MCF 10A (cell line): Measurements from ENCODE around the gene ITGB8. TPM values are rescaled to one million over a fixed set of nuclear protein-coding genes. Genes with fewer than 3 reads are reported as not detected.

ENCODE experiments used
- BruUV-seq: library from RNA; stranded (reverse); fragments of 400-500 nt; replicated peaks from 2 replicates; lab custom pipeline; 2021; lab: Mats Ljungman, UMichigan
- CTCF ChIA-PET: fragments of 300-600 bp; sonication (Branson Sonifier 250); formaldehyde crosslinking; extraction: SDS; loops from one replicate; lab custom pipeline; 2021; ENCODE audit warnings: antibody characterized with exemption, inconsistent platforms; lab: Yijun Ruan, JAX
- POLR2A ChIA-PET: fragments of 300-600, 350-650 bp; sonication (Branson Sonifier 250); formaldehyde crosslinking; extraction: SDS; loops from one replicate; lab custom pipeline; 2020; ENCODE audit warnings: antibody characterized with exemption, inconsistent platforms; lab: Yijun Ruan, JAX
- DNase-seq: peaks from one replicate; pipeline ENCODE4 v3.0.0-alpha.2; 2018; ENCODE audit not compliant: unreplicated experiment
- H3K27ac Mint-ChIP-seq: one replicate; pipeline ENCODE4 v1.8.0; 2022; ENCODE audit warnings: mild to moderate bottlenecking, low read depth, mixed read lengths; ENCODE audit not compliant: unreplicated experiment
- H3K27me3 Mint-ChIP-seq: one replicate; pipeline ENCODE4 v1.8.0; 2022; ENCODE audit warnings: mixed read lengths; ENCODE audit not compliant: insufficient read depth, unreplicated experiment
- H3K36me3 Mint-ChIP-seq: one replicate; pipeline ENCODE4 v1.8.0; 2022; ENCODE audit warnings: mild to moderate bottlenecking, moderate library complexity, mixed read lengths; ENCODE audit not compliant: insufficient read depth, unreplicated experiment
- H3K4me1 Mint-ChIP-seq: one replicate; pipeline ENCODE4 v1.8.0; 2022; ENCODE audit warnings: mixed read lengths; ENCODE audit not compliant: insufficient read depth, unreplicated experiment
- H3K4me3 Mint-ChIP-seq: one replicate; pipeline ENCODE4 v1.8.0; 2022; ENCODE audit warnings: mild to moderate bottlenecking, moderate library complexity, mixed read lengths; ENCODE audit not compliant: unreplicated experiment
- H3K9me3 Mint-ChIP-seq: one replicate; pipeline ENCODE4 v1.8.0; 2022; ENCODE audit warnings: mixed read lengths; ENCODE audit not compliant: unreplicated experiment
- intact Hi-C: fragments of 100-400 bp; cut with micrococcal nuclease; formaldehyde crosslinking; loops from 2 replicates; pipeline ENCODE4 v1.14.1; 2022
- total RNA-seq: library from RNA; stranded (reverse); gene quantifications from 2 replicates; pipeline ENCODE4 v1.2.3, GENCODE V29; 2022
- TF ChIP-seq, protein P1 (sequence below): fragments of 200-600 bp; IDR thresholded peaks from one replicate; pipeline ENCODE4 v1.8.0; 2022; ENCODE audit warnings: antibody characterized with exemption, mild to moderate bottlenecking; ENCODE audit not compliant: unreplicated experiment

Gene ITGB8
- total RNA-seq, 1 experiment from 2014 or later = 38.1 TPM

DNA sequence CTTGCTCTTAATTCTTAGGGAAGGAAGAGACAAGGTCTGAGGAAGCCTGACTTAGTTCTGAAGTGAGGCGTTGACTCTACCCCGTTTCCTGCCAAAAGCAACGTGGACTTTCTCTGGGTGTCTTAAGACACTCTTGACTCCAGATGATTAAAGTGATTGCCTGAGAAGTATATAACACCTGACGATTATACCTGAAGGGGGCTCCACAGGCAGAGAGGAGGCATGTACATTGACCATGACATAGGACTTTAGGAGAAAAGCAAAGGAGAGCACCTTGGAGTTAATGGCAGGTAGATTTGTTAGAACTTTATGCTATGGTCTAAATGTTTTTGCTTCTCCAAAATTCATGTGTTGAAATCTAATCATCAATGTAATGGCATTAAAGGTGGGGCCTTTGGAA, 15.9 kb downstream of the ITGB8 start:
- H3K4me3 Mint-ChIP-seq = no peak overlapping the region
- peaks cover 26% of the 10 kb centered on the region for H3K4me1 Mint-ChIP-seq
- no peaks in the 10 kb centered on the region for H3K9me3 Mint-ChIP-seq
- H3K27ac Mint-ChIP-seq = no peak overlapping the region
- intact Hi-C loops = no loop called here
- BruUV-seq = no TSS peak
- ChIA-PET CTCF (no interaction called here), POLR2A (interaction anchor here (1.8 to 4.0 kb wide), 2 partner anchors 12 to 16 kb away, joined by 7 to 47 read pairs; partner anchors contain the start of gene ITGB8)
- no peak for DNase-seq
- peaks cover 24% of the 10 kb centered on the region for H3K36me3 Mint-ChIP-seq
- TF ChIP-seq, protein P1, sequence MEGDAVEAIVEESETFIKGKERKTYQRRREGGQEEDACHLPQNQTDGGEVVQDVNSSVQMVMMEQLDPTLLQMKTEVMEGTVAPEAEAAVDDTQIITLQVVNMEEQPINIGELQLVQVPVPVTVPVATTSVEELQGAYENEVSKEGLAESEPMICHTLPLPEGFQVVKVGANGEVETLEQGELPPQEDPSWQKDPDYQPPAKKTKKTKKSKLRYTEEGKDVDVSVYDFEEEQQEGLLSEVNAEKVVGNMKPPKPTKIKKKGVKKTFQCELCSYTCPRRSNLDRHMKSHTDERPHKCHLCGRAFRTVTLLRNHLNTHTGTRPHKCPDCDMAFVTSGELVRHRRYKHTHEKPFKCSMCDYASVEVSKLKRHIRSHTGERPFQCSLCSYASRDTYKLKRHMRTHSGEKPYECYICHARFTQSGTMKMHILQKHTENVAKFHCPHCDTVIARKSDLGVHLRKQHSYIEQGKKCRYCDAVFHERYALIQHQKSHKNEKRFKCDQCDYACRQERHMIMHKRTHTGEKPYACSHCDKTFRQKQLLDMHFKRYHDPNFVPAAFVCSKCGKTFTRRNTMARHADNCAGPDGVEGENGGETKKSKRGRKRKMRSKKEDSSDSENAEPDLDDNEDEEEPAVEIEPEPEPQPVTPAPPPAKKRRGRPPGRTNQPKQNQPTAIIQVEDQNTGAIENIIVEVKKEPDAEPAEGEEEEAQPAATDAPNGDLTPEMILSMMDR = no peak
- H3K27me3 Mint-ChIP-seq = no peaks in the 10 kb centered on the region

DNA sequence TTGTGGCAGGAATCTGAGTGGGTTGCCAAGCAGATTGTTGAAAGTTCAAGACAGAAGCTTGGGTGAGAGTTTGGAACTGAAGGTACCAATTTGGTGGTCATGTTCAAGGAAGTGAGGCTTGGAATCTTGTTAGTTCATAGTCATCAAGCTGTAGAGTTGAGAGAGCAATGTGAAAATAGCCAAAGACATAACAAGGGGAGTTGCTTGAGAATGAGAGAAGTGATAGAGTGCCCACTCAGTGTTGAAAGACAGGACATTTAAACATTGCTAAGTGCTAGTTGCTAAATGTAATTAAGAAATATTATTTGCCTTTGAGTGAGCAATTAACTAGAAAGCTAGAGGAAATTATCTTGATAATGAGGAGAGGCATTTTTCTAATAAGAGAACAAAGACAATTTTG, 17.0 kb downstream of the ITGB8 start:
- BruUV-seq = no TSS peak
- H3K27ac Mint-ChIP-seq = no peak overlapping the region
- POLR2A ChIA-PET = interaction anchor here (1.4 to 15.5 kb wide), 2 partner anchors 14 to 18 kb away, joined by 3 to 505 read pairs; partner anchors contain the start of gene ITGB8

DNA sequence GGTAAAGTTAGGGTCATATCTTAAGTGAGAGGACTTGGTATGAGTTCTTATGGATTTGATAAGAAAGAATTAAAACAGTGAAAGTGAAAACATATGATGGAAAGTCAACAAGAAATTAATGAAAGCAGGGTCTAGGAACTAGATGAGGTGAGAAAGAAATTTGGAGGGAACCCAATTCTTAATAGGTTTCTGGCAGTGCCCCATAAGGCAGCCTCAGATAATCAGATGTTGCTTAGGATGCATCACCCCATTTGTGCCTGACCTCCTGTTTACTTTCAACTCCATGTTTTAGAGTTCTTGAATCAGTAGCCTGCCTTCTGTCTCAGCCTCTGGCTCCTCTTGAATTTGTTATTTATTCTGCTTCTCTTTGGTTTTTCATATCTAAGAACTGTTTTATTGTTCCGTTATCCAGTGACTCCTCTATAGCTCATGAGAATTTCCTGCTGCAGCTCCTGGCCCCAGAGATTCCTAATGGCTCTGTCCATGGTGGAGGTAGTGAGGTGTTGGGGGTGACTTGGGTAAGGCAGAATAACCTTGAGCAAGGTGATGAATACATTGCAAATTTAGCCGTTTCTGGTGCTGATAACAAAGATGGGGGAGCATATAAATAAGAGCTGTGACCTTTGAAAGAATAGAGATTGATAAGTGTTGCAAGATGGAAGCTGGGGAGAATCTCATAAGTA, 17.6 kb downstream of the ITGB8 start:
- ChIA-PET CTCF (interaction anchor here (1.2 to 1.3 kb wide), 2 partner anchors 11 to 279 kb away, joined by 3 read pairs; no protein-coding TSS in a partner anchor), POLR2A (interaction anchor here (1.4 to 15.5 kb wide), 2 partner anchors 14 to 17 kb away, joined by 3 to 505 read pairs; partner anchors contain the start of gene ITGB8)
- H3K9me3 Mint-ChIP-seq = no peaks in the 10 kb centered on the region
- H3K27ac Mint-ChIP-seq = no peak overlapping the region
- TF ChIP-seq, protein P1 = no peak
- H3K27me3 Mint-ChIP-seq = no peaks in the 10 kb centered on the region
- H3K4me1 Mint-ChIP-seq = peaks cover 43% of the 10 kb centered on the region
- no peak overlapping the region for H3K4me3 Mint-ChIP-seq
- no TSS peak for BruUV-seq
- DNase-seq = no peak
- intact Hi-C loops = no loop called here
- H3K36me3 Mint-ChIP-seq = peaks cover 11% of the 10 kb centered on the region

More for the DNA sequence above, 17.0 kb downstream of the ITGB8 start:
- intact Hi-C loops = no loop called here
- DNase-seq = no peak
- peaks cover 13% of the 10 kb centered on the region for H3K36me3 Mint-ChIP-seq
- H3K4me1 Mint-ChIP-seq = peaks cover 37% of the 10 kb centered on the region
- TF ChIP-seq, protein P1 = no peak
- H3K9me3 Mint-ChIP-seq = no peaks in the 10 kb centered on the region
- no peaks in the 10 kb centered on the region for H3K27me3 Mint-ChIP-seq
- H3K4me3 Mint-ChIP-seq = no peak overlapping the region
- CTCF ChIA-PET = interaction anchor here (1.2 to 1.3 kb wide), 2 partner anchors 11 to 280 kb away, joined by 3 read pairs; no protein-coding TSS in a partner anchor

DNA sequence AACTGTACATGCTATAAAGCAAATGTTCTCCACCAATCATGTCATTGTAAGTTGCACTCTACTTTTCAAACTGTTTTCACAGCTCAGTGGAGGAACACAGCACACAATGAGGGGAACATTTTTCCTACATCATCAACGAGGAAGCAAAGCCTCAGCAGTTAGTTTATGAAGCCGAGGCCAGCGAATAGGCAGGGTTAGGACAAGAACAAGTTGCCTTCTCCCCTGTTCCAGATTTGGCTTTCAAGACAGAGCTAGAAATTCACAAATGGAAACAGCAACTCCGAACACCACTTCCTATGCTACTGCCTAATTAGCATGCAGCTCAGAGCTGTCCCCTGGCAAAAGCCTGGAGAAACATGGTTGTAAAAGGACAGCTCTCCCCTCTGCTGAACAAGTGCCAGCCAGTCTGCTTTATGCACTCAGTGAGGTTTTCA, 19.8 kb downstream of the ITGB8 start:
- ChIA-PET CTCF (interaction anchor here (0.7 kb wide), 1 partner anchor 68 kb away, joined by 3 read pairs; no protein-coding TSS in a partner anchor), POLR2A (interaction anchor here (0.8 to 15.5 kb wide), 7 partner anchors 9 to 56 kb away, joined by 3 to 505 read pairs (median 15); partner anchors contain the start of gene ITGB8)
- peak overlapping the region; percentile 97 for H3K27ac Mint-ChIP-seq
- no peak overlapping the region for H3K4me3 Mint-ChIP-seq
- intact Hi-C loops = no loop called here
- TF ChIP-seq, protein P1 = no peak
- peaks cover 13% of the 10 kb centered on the region for H3K36me3 Mint-ChIP-seq
- no TSS peak for BruUV-seq
- H3K4me1 Mint-ChIP-seq = peaks cover 55% of the 10 kb centered on the region
- DNase-seq = no peak
- H3K9me3 Mint-ChIP-seq = no peaks in the 10 kb centered on the region
- no peaks in the 10 kb centered on the region for H3K27me3 Mint-ChIP-seq
